22Rv1 (cell line): ENCODE results near the gene B3GALNT1.

Experiments used
- ZFX ChIP-seq: fragments of 450-650 bp; IDR thresholded peaks from 2 replicates; pipeline ENCODE4 v1.6.1; 2017; ENCODE audit warnings: antibody characterized with exemption, borderline replicate concordance
- TF ChIP-seq, protein P1 (sequence below): fragments of 450-650 bp; IDR thresholded peaks from 2 replicates; pipeline ENCODE4 v1.5.1; 2017; ENCODE audit warnings: mild to moderate bottlenecking

DNA sequence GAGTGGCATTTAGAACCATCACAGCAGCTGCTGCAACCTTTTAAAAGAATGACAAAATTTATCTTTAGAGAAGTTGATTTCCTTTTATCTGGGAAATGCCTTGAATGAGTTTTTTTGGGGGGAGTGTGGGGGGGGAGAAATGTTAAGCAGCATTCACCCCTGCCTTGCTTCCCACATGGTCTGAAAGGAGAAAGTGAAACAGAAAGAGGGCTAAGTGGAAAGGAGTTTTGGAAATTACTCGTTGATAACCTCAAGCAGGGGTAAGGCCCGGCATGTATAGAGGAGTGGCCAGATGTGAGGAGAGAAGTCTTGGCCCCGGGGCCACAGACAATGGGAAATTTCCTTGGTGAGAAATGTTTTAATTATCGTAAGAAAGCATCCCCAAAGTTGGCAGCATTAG, 23.5 kb downstream of the B3GALNT1 start:
- TF ChIP-seq, protein P1, sequence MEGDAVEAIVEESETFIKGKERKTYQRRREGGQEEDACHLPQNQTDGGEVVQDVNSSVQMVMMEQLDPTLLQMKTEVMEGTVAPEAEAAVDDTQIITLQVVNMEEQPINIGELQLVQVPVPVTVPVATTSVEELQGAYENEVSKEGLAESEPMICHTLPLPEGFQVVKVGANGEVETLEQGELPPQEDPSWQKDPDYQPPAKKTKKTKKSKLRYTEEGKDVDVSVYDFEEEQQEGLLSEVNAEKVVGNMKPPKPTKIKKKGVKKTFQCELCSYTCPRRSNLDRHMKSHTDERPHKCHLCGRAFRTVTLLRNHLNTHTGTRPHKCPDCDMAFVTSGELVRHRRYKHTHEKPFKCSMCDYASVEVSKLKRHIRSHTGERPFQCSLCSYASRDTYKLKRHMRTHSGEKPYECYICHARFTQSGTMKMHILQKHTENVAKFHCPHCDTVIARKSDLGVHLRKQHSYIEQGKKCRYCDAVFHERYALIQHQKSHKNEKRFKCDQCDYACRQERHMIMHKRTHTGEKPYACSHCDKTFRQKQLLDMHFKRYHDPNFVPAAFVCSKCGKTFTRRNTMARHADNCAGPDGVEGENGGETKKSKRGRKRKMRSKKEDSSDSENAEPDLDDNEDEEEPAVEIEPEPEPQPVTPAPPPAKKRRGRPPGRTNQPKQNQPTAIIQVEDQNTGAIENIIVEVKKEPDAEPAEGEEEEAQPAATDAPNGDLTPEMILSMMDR, result no peak
- no peak for TF ChIP-seq ZFX
